Activated naive CD4-positive, alpha-beta T cell treated with anti-CD3 and anti-CD28 coated beads for 36 hours (primary cell): ENCODE results near the gene PTPRH. TPM values are rescaled to one million over a fixed set of nuclear protein-coding genes. Genes with fewer than 3 reads are reported as not detected.
"Not testable (repeated sequence)": the region's sequence is repeated elsewhere in the genome, so short reads cannot be mapped to it uniquely, and the experiment has no call there.

Experiments
- CTCF ChIA-PET: fragments of 350-600 bp; sonication (Branson Sonifier 250); formaldehyde crosslinking; loops from one replicate; lab custom pipeline; 2021; ENCODE audit warnings: antibody characterized with exemption; lab: Charles Lee
- DNase-seq: peaks from one replicate; pipeline ENCODE4 v3.0.0-alpha.2; 2020
- H3K27ac Mint-ChIP-seq: one replicate; pipeline ENCODE4 v1.8.0; 2021; ENCODE audit warnings: mild to moderate bottlenecking, mixed read lengths
- H3K27me3 Mint-ChIP-seq: one replicate; pipeline ENCODE4 v1.8.0; 2021; ENCODE audit warnings: low read depth, mixed read lengths
- H3K36me3 Mint-ChIP-seq: one replicate; pipeline ENCODE4 v1.8.0; 2021; ENCODE audit warnings: low read depth, mixed read lengths
- H3K4me1 Mint-ChIP-seq: one replicate; pipeline ENCODE4 v1.8.0; 2021; ENCODE audit warnings: low read depth, mixed read lengths
- H3K4me3 Mint-ChIP-seq: one replicate; pipeline ENCODE4 v1.8.0; 2021; ENCODE audit warnings: mild to moderate bottlenecking, moderate library complexity, mixed read lengths
- H3K9me3 Mint-ChIP-seq: one replicate; pipeline ENCODE4 v1.8.0; 2021; ENCODE audit warnings: mixed read lengths
- intact Hi-C: fragments of 100-400 bp; cut with micrococcal nuclease; formaldehyde crosslinking; loops from one replicate; pipeline ENCODE4 v1.15.1; 2023
- total RNA-seq, 2 experiments: library from RNA; stranded (reverse); gene quantifications; one replicate each; pipeline ENCODE4 v1.2.3, GENCODE V29; 2021

The PTPRH gene
- total RNA-seq, 2 experiments from 2014 or later = not detected

- peaks cover 22% of the 10 kb centered on the region for H3K27me3 Mint-ChIP-seq
- CTCF ChIA-PET = interaction anchor here (1.5 kb wide), 1 partner anchor 13 kb away, joined by 4 read pairs; no protein-coding TSS in a partner anchor
- DNase-seq = peak; percentile 79
- intact Hi-C loops = loop anchor here (1.0 to 2.0 kb wide), 2 partner anchors 38 to 43 kb away; partner anchors contain the start of gene PPP6R1
- H3K4me3 Mint-ChIP-seq = peak overlapping the region; percentile 50
- no peak overlapping the region for H3K27ac Mint-ChIP-seq
- peaks cover 13% of the 10 kb centered on the region for H3K36me3 Mint-ChIP-seq
- peaks cover 13% of the 10 kb centered on the region for H3K4me1 Mint-ChIP-seq
- H3K9me3 Mint-ChIP-seq = peaks cover 15% of the 10 kb centered on the region
These were observed 7.3 kb upstream of the PTPRH start for GRCh38 chr19:55216461-55217198.

DNA sequence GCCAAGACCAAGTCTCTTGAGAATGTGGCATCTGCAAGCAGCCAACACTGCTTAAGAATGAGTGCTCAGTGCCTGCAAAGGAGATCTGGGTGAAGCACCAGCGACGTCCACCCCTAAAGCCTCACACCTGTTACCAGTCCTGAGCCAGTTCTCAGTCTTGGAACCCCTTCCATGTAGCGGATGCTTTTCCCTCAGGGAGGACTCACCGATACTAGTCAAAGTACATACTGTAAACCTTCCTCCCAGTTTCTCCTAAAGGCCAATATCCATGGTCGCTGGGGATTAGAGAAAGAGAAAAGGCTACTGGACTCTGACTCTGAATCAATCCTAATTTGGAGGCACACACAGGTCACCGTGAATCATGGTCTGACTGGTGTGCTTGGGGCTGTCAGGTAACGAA is 4.2 kb upstream of the PTPRH start:
- DNase-seq = no peak
- CTCF ChIA-PET = no interaction called here
- no peak overlapping the region for H3K4me3 Mint-ChIP-seq
- peaks cover 30% of the 10 kb centered on the region for H3K27me3 Mint-ChIP-seq
- peaks cover 13% of the 10 kb centered on the region for H3K4me1 Mint-ChIP-seq
- intact Hi-C loops = no loop called here
- no peak overlapping the region for H3K27ac Mint-ChIP-seq
- H3K9me3 Mint-ChIP-seq = peaks cover 6% of the 10 kb centered on the region
- H3K36me3 Mint-ChIP-seq = peaks cover 5% of the 10 kb centered on the region

- no peak overlapping the region for H3K4me3 Mint-ChIP-seq
These were observed 3.1 kb upstream of the PTPRH start for GRCh38 chr19:55212447-55212846.

DNA sequence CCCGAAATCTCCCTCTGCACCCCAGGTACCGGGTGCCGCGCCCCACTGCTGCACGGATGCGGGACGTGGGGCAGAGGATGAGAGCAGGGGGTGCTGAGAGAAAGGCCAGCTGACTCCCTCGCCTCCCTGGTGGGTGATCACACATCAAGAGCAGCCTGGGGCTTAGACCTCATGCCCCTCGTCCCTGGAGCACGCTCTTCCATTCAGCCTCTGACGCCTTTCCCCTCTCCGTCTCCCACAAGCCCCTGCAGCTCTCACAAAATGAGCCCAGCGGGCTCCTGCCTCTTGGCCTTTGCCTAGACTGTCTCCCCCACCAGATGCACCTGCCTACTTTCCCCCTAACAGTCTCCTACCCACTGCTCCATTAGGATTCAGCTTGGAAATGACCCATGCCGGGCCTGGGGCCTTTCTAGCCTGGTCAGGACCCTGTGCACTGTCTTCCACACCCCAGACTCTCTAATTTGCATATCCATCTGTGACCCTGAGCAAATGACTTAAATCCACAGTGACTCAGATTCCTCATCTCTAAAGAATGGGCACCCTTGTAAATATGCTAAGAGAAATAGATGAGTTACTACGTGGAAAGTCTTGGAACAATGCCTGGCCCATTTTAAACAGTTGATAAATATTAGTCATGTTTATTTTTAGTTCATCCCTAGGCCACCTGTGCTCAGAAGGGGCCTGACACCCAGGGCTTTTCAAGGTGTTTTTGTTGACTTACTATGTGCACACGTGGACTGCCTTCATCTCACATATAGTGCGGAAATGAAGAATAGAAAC is 582 bp upstream of the PTPRH start:
- Mint-ChIP-seq H3K4me1 (peaks cover 2% of the 10 kb centered on the region), H3K36me3 (peaks cover 5% of the 10 kb centered on the region), H3K9me3 (peaks cover 6% of the 10 kb centered on the region), H3K27ac (no peak overlapping the region), H3K4me3 (no peak overlapping the region), H3K27me3 (peaks cover 39% of the 10 kb centered on the region)
- DNase-seq = no peak
- CTCF ChIA-PET = interaction anchor here (0.6 kb wide), 2 partner anchors 52 to 384 kb away, joined by 3 to 4 read pairs; no protein-coding TSS in a partner anchor
- intact Hi-C loops = no loop called here

More at GRCh38 chr19:55212447-55212846, 3.1 kb upstream of the PTPRH start:
- H3K27me3 Mint-ChIP-seq = peaks cover 30% of the 10 kb centered on the region
- peaks cover 13% of the 10 kb centered on the region for H3K4me1 Mint-ChIP-seq
- H3K27ac Mint-ChIP-seq = peak overlapping the region; percentile 2
- H3K36me3 Mint-ChIP-seq = peaks cover 5% of the 10 kb centered on the region
- CTCF ChIA-PET = interaction anchor here (0.7 to 0.9 kb wide), 2 partner anchors 41 to 282 kb away, joined by 3 to 6 read pairs; no protein-coding TSS in a partner anchor
- DNase-seq = peak; percentile 80
- H3K9me3 Mint-ChIP-seq = peaks cover 6% of the 10 kb centered on the region
- intact Hi-C loops = loop anchor here (1.0 kb wide), 2 partner anchors 171 to 206 kb away; no protein-coding TSS in a partner anchor

DNA sequence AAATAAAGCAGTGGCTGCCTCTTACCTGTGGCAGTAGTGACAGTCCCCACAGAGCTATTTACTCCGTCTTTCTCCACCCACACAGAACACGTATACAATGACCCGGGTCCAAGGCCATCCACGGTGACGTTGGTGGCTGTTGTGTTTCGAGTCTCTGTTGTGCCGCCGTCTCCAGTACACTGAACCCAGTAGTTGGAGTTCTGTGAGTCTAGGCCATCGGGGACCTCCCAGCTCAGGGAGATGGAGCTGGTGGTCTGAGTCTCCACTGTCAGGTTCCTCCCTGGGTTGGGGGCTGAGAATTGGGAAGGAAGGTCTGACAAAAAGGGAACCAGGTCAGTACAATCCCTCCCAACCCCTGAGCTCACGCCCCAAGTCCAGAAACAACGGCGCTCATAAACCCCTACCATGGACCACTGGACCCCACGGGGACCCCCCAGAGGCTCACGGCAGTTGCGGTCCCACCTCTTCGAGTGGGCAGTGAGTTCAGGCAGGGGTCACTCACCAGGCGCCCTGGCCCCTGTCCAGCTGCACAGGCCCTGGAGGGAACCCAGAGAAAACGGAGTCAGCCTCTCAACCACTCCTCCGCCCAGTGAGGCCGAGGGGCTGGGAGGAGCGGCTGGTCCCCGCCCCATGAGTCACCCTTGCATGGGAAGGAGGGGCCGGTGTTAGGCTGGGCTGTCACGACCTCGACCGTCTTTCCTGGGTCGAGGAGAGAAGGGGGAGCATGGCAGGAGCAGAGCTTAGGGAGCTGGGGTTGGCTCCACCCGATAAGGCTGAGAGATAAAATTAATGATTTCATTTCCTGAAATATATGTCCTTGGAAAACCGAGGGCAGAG is 2.4 kb downstream of the PTPRH start:
- intact Hi-C loops = no loop called here
- Mint-ChIP-seq H3K9me3 (no peaks in the 10 kb centered on the region), H3K36me3 (no peaks in the 10 kb centered on the region), H3K27ac (no peak overlapping the region), H3K27me3 (peaks cover 33% of the 10 kb centered on the region), H3K4me3 (no peak overlapping the region), H3K4me1 (peaks cover 2% of the 10 kb centered on the region)
- DNase-seq = peak; percentile 47
- CTCF ChIA-PET = no interaction called here

GRCh38 chr19:55202199-55202598 is 7.1 kb downstream of the PTPRH start:
- peaks cover 36% of the 10 kb centered on the region for H3K27me3 Mint-ChIP-seq
- DNase-seq = not testable (repeated sequence)

GRCh38 chr19:55199620-55200204 is 9.6 kb downstream of the PTPRH start:
- Mint-ChIP-seq H3K9me3 (no peaks in the 10 kb centered on the region), H3K4me1 (no peaks in the 10 kb centered on the region), H3K27me3 (peaks cover 18% of the 10 kb centered on the region), H3K27ac (no peak overlapping the region), H3K36me3 (no peaks in the 10 kb centered on the region), H3K4me3 (no peak overlapping the region)
- CTCF ChIA-PET = no interaction called here
- intact Hi-C loops = no loop called here
- DNase-seq = no peak

More at GRCh38 chr19:55202199-55202598, 7.1 kb downstream of the PTPRH start:
- H3K27ac Mint-ChIP-seq, H3K9me3 Mint-ChIP-seq, H3K4me1 Mint-ChIP-seq, H3K36me3 Mint-ChIP-seq, intact Hi-C loops, H3K4me3 Mint-ChIP-seq: not testable (repeated sequence)
- CTCF ChIA-PET = interaction anchor here (0.6 kb wide), 1 partner anchor 90 kb away, joined by 3 read pairs; no protein-coding TSS in a partner anchor

DNA sequence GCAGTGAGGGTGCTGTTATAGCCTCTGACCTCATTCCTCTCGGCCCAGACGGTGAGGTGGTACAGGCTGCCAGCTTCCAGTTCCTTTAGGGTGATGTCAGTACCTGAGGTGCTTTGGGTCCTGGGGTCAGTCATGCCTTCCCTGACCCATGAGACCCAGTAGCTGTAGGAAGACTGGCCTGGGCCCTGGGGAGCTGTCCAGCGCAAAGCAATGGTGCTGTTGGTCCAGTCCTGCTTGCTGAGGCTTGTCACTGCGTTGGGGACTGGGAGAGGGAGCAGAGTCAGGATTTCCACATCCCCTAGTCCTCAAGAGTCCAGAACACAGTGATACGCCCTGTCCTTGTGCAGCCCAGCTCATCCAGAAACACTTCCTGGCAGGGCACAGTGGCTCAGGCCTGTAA is 10.7 kb downstream of the PTPRH start:
- Mint-ChIP-seq H3K36me3 (no peaks in the 10 kb centered on the region), H3K4me1 (no peaks in the 10 kb centered on the region), H3K27ac (no peak overlapping the region), H3K27me3 (peaks cover 16% of the 10 kb centered on the region), H3K9me3 (no peaks in the 10 kb centered on the region), H3K4me3 (no peak overlapping the region)
- intact Hi-C loops = no loop called here
- DNase-seq = no peak
- CTCF ChIA-PET = interaction anchor here (1.0 kb wide), 1 partner anchor 94 kb away, joined by 3 read pairs; no protein-coding TSS in a partner anchor

DNA sequence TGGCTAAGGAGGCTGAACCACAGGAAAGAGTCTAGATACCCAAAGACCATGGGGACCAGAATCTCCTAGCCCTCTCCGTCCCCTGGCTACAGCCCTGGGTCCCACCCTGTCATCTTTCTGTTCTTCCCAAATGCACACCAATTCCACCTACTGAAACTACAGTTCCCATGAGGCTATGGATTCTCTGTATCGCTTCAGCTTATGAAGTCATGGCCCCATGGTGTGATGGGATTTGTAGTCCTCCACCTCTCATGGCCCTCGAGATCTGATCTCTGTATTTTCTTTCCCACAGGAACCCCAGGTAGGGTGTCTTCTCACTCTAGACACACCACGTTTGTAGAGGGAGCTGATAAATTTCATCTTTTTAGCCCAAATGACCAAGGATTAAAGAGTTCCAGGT is 11.8 kb downstream of the PTPRH start:
- H3K27ac Mint-ChIP-seq = no peak overlapping the region
- no peaks in the 10 kb centered on the region for H3K9me3 Mint-ChIP-seq
- no peaks in the 10 kb centered on the region for H3K4me1 Mint-ChIP-seq
- peaks cover 16% of the 10 kb centered on the region for H3K27me3 Mint-ChIP-seq
- intact Hi-C loops = no loop called here
- CTCF ChIA-PET = interaction anchor here (0.5 to 0.6 kb wide), 3 partner anchors 40 to 836 kb away, joined by 3 to 4 read pairs (median 3); no protein-coding TSS in a partner anchor
- H3K36me3 Mint-ChIP-seq = no peaks in the 10 kb centered on the region
- DNase-seq = no peak
- H3K4me3 Mint-ChIP-seq = no peak overlapping the region

DNA sequence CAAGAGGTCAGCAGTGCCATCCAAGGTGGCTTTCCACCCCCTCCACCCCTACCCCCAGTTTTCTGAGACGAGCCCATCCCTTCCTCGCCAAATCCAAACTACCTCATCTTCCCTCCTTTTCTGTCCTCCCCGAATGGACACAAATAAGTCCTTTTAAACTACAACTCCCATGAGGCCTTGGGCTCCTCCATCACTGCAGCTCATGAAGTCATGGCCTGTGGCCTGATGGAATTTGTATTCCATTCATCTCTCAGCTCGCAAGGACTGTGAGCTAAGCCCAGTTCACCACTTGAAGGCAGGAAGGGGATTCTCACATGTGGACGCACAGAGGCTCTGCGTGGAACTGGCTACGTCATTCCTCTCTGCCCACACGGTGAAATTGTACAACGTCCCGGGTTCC is 12.5 kb downstream of the PTPRH start:
- peaks cover 17% of the 10 kb centered on the region for H3K27me3 Mint-ChIP-seq
- H3K27ac Mint-ChIP-seq = no peak overlapping the region
- H3K9me3 Mint-ChIP-seq = no peaks in the 10 kb centered on the region
- no peak overlapping the region for H3K4me3 Mint-ChIP-seq
- CTCF ChIA-PET = interaction anchor here (0.6 kb wide), 1 partner anchor 69 kb away, joined by 3 read pairs; no protein-coding TSS in a partner anchor
- H3K36me3 Mint-ChIP-seq = no peaks in the 10 kb centered on the region
- intact Hi-C loops = no loop called here
- DNase-seq = no peak
- no peaks in the 10 kb centered on the region for H3K4me1 Mint-ChIP-seq

DNA sequence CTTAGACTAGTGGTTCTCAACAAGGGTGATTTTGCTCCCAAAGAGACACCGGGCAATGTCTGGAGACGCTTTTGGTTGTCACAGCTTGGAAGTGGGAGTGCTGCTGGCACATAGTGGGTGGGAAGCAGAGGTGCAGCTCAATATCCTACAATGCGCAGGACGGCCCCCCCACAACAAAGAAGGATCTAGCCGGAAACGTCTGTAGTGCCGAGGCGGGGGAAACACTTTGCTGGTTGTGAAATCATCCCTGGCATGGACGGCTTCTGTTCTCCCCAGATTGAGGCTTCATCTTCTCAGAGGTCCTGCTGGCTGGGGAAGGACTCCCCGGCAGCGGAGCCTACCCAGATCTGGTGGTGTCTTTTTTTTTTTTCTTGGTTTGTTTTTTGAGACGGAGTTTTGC is 15.8 kb downstream of the PTPRH start:
- peaks cover 9% of the 10 kb centered on the region for H3K27me3 Mint-ChIP-seq
- intact Hi-C loops = no loop called here
- H3K4me1 Mint-ChIP-seq = peaks cover 6% of the 10 kb centered on the region
- no peaks in the 10 kb centered on the region for H3K9me3 Mint-ChIP-seq
- H3K36me3 Mint-ChIP-seq = no peaks in the 10 kb centered on the region
- CTCF ChIA-PET = interaction anchor here (0.9 kb wide), 1 partner anchor 52 kb away, joined by 3 read pairs; no protein-coding TSS in a partner anchor
- H3K27ac Mint-ChIP-seq = no peak overlapping the region
- no peak overlapping the region for H3K4me3 Mint-ChIP-seq
- no peak for DNase-seq
